ENCODE data around the gene CECR2. TPM values are rescaled to one million over a fixed set of nuclear protein-coding genes. Genes with fewer than 3 reads are reported as not detected.

CECR2 gene
- total RNA-seq, 2 experiments from 2014 or later, result 0.17 TPM; not detected in 1

DNA sequence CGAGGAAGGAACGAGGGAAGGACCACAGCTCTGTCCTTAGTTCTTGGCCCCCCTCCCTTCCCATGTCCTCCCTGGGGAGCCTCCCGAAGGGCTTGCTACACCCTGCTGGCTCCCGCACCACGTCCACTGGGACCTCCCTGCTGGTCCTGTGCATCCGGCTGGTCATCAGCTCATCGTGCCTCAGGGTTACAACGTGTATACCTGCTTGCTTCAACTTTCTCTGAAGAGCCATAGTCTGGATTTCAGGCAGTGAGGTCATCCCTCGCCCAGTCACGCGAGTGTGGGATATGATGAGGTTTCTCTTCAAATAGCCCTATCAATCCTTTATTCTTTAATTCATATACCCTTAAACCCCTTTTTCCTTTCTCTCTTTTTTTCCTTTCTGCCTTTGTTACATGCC lies 21.5 kb upstream of the CECR2 start:
- Mint-ChIP-seq H3K4me3 (no peak overlapping the region), H3K27ac (no peak overlapping the region), H3K9me3 (no peaks in the 10 kb centered on the region), H3K4me1 (ENCODE audit: low read depth) (no peaks in the 10 kb centered on the region), H3K36me3 (ENCODE audit: low read depth) (no peaks in the 10 kb centered on the region), H3K27me3 (ENCODE audit: low read depth) (peaks cover 3% of the 10 kb centered on the region)
- DNase-seq, result no peak
- CTCF ChIA-PET, result no interaction called here
- intact Hi-C loops (cut with micrococcal nuclease), result loop anchor here (2.0 kb wide), 1 partner anchor 21 kb away; the partner anchor contains the start of gene CECR2

DNA sequence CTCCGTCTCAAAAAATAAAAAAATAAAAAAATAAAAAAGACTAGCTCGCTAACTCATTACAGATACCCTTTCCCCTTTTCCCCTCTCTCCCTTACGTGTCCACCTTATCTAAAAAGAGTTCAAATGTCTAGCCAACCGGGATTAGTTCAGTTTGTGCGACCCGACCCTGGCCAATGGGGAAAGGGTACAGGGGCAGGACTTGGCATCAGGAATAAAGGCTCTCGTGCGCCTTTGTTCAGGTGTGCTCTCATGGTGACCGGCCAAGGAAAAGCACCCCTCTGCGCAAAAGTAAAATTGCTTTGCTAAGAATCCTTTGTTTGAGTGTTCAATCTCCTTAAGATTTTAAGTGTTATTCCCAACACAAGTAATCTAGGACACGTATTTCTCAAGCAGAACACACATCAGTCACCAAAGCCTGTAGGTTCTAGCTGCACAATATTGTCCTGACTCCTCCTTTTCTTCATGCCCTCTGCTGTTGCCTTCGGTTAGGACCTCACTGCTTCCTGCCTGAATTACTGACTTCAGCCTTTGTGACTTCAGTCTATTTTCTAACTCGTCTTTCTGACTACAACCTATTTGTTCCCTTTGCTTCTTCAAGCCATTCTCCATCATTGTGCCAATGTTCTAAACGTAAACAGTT lies 20.7 kb upstream of the CECR2 start:
- DNase-seq, result no peak
- intact Hi-C loops (cut with micrococcal nuclease), result loop anchor here (2.0 kb wide), 1 partner anchor 20 kb away; the partner anchor contains the start of gene CECR2
- H3K4me3 Mint-ChIP-seq, result no peak overlapping the region
- no peaks in the 10 kb centered on the region for H3K36me3 Mint-ChIP-seq (ENCODE audit: low read depth)
- CTCF ChIA-PET, result interaction anchor here (0.6 kb wide), 1 partner anchor 155 kb away, joined by 4 read pairs; no protein-coding TSS in a partner anchor
- no peak overlapping the region for H3K27ac Mint-ChIP-seq
- H3K4me1 Mint-ChIP-seq (ENCODE audit: low read depth), result no peaks in the 10 kb centered on the region
- H3K27me3 Mint-ChIP-seq (ENCODE audit: low read depth), result peaks cover 3% of the 10 kb centered on the region
- no peaks in the 10 kb centered on the region for H3K9me3 Mint-ChIP-seq

GRCh38 chr22:17349172-17349571 lies 20.1 kb upstream of the CECR2 start:
- no peaks in the 10 kb centered on the region for H3K4me1 Mint-ChIP-seq (ENCODE audit: low read depth)
- peaks cover 3% of the 10 kb centered on the region for H3K27me3 Mint-ChIP-seq (ENCODE audit: low read depth)
- no peaks in the 10 kb centered on the region for H3K36me3 Mint-ChIP-seq (ENCODE audit: low read depth)
- H3K9me3 Mint-ChIP-seq, result no peaks in the 10 kb centered on the region
- H3K27ac Mint-ChIP-seq, result no peak overlapping the region
- CTCF ChIA-PET, result interaction anchor here (0.6 kb wide), 1 partner anchor 155 kb away, joined by 4 read pairs; no protein-coding TSS in a partner anchor
- intact Hi-C loops (cut with micrococcal nuclease), result loop anchor here (2.0 kb wide), 1 partner anchor 20 kb away; the partner anchor contains the start of gene CECR2
- H3K4me3 Mint-ChIP-seq, result no peak overlapping the region
- DNase-seq, result no peak

- intact Hi-C loops (cut with micrococcal nuclease), result no loop called here
- Mint-ChIP-seq H3K27ac (no peak overlapping the region), H3K4me3 (no peak overlapping the region), H3K27me3 (ENCODE audit: low read depth) (peaks cover 3% of the 10 kb centered on the region), H3K36me3 (ENCODE audit: low read depth) (no peaks in the 10 kb centered on the region), H3K4me1 (ENCODE audit: low read depth) (no peaks in the 10 kb centered on the region), H3K9me3 (no peaks in the 10 kb centered on the region)
- CTCF ChIA-PET, result no interaction called here
- no peak for DNase-seq
Observed at GRCh38 chr22:17350292-17350691, 19.0 kb upstream of the CECR2 start.

DNA sequence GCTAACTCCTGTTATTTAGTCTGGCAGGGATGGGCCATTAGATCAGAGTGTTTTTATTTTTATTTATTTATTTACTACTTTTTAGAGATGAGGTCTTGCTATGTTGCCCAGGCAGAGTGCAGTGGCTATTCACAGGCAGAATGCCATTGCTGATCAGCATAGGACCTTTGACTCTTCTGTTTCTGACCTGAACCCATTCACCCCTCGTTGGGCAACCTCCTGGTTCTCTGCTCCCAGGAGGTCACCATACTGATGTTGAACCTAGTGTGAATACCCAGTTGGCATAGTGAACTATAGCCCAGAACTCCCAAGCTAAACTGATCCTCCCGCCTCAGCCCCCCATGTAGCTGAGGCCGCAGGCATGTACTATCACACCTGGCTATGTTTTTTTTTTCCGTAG lies 16.5 kb upstream of the CECR2 start:
- peaks cover 3% of the 10 kb centered on the region for H3K27me3 Mint-ChIP-seq (ENCODE audit: low read depth)
- CTCF ChIA-PET, result no interaction called here
- no peaks in the 10 kb centered on the region for H3K36me3 Mint-ChIP-seq (ENCODE audit: low read depth)
- no peaks in the 10 kb centered on the region for H3K4me1 Mint-ChIP-seq (ENCODE audit: low read depth)
- no peak overlapping the region for H3K4me3 Mint-ChIP-seq
- H3K9me3 Mint-ChIP-seq, result no peaks in the 10 kb centered on the region
- no peak for DNase-seq
- intact Hi-C loops (cut with micrococcal nuclease), result no loop called here
- no peak overlapping the region for H3K27ac Mint-ChIP-seq

GRCh38 chr22:17357688-17358087 lies 11.6 kb upstream of the CECR2 start:
- DNase-seq, result no peak
- intact Hi-C loops (cut with micrococcal nuclease), result no loop called here
- Mint-ChIP-seq H3K4me3 (no peak overlapping the region), H3K36me3 (ENCODE audit: low read depth) (no peaks in the 10 kb centered on the region), H3K27me3 (ENCODE audit: low read depth) (no peaks in the 10 kb centered on the region), H3K9me3 (no peaks in the 10 kb centered on the region), H3K4me1 (ENCODE audit: low read depth) (no peaks in the 10 kb centered on the region), H3K27ac (no peak overlapping the region)
- CTCF ChIA-PET, result no interaction called here

- no peaks in the 10 kb centered on the region for H3K4me1 Mint-ChIP-seq (ENCODE audit: low read depth)
- no peak overlapping the region for H3K4me3 Mint-ChIP-seq
- CTCF ChIA-PET, result no interaction called here
Observed at GRCh38 chr22:17358415-17358814, 10.8 kb upstream of the CECR2 start.

DNA sequence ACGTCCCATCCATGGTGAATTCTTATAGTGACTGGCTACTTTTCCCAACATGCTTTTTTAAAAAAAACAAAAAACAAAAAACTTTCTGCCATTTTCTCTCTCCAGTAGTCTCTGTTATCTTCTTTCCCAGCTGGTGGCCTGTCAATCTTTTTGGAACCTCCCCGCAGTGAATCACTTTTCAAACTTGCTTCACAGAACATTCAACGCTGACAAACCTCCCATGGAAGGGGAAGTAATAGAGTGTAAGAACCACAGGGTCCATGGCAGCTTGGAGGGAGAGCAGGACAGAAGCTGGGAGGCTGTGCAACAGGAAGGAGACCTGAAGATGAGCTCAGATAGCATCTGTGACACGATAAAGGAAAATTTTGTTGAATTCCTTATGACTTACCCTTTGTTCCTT lies 9.8 kb upstream of the CECR2 start:
- intact Hi-C loops (cut with micrococcal nuclease), result no loop called here
- H3K36me3 Mint-ChIP-seq (ENCODE audit: low read depth), result no peaks in the 10 kb centered on the region
- H3K4me3 Mint-ChIP-seq, result no peak overlapping the region
- no peaks in the 10 kb centered on the region for H3K9me3 Mint-ChIP-seq
- H3K4me1 Mint-ChIP-seq (ENCODE audit: low read depth), result no peaks in the 10 kb centered on the region
- no peak for DNase-seq
- no peak overlapping the region for H3K27ac Mint-ChIP-seq
- no peaks in the 10 kb centered on the region for H3K27me3 Mint-ChIP-seq (ENCODE audit: low read depth)
- CTCF ChIA-PET, result interaction anchor here (0.6 to 0.9 kb wide), 2 partner anchors 303 to 1935 kb away, joined by 3 read pairs; no protein-coding TSS in a partner anchor

More at GRCh38 chr22:17358415-17358814, 10.8 kb upstream of the CECR2 start:
- no peak for DNase-seq
- Mint-ChIP-seq H3K27ac (no peak overlapping the region), H3K36me3 (ENCODE audit: low read depth) (no peaks in the 10 kb centered on the region), H3K9me3 (no peaks in the 10 kb centered on the region), H3K27me3 (ENCODE audit: low read depth) (no peaks in the 10 kb centered on the region)
- intact Hi-C loops (cut with micrococcal nuclease), result no loop called here

- no peak overlapping the region for H3K27ac Mint-ChIP-seq
- H3K36me3 Mint-ChIP-seq (ENCODE audit: low read depth), result no peaks in the 10 kb centered on the region
- H3K4me1 Mint-ChIP-seq (ENCODE audit: low read depth), result peaks cover 22% of the 10 kb centered on the region
- peaks cover 35% of the 10 kb centered on the region for H3K27me3 Mint-ChIP-seq (ENCODE audit: low read depth)
- H3K4me3 Mint-ChIP-seq, result no peak overlapping the region
- CTCF ChIA-PET, result interaction anchor here (0.6 to 0.7 kb wide), 4 partner anchors 16 to 209 kb away, joined by 3 to 6 read pairs (median 4); no protein-coding TSS in a partner anchor
- intact Hi-C loops (cut with micrococcal nuclease), result loop anchor here (5.0 kb wide), 1 partner anchor 149 kb away; the partner anchor contains the start of gene ADA2
- no peak for DNase-seq
- no peaks in the 10 kb centered on the region for H3K9me3 Mint-ChIP-seq
Observed at GRCh38 chr22:17366329-17366728, 2.9 kb upstream of the CECR2 start.

- Mint-ChIP-seq H3K4me3 (no peak overlapping the region), H3K36me3 (ENCODE audit: low read depth) (no peaks in the 10 kb centered on the region), H3K4me1 (ENCODE audit: low read depth) (peaks cover 22% of the 10 kb centered on the region), H3K9me3 (no peaks in the 10 kb centered on the region), H3K27me3 (ENCODE audit: low read depth) (peaks cover 40% of the 10 kb centered on the region), H3K27ac (no peak overlapping the region)
- CTCF ChIA-PET, result interaction anchor here (0.6 to 0.7 kb wide), 2 partner anchors 59 to 394 kb away, joined by 3 read pairs; no protein-coding TSS in a partner anchor
- intact Hi-C loops (cut with micrococcal nuclease), result loop anchor here (1.0 to 5.0 kb wide), 2 partner anchors 134 to 150 kb away; partner anchors contain the start of gene ADA2
- peak; percentile 63 for DNase-seq
Observed at GRCh38 chr22:17366830-17367229, 2.4 kb upstream of the CECR2 start.

DNA sequence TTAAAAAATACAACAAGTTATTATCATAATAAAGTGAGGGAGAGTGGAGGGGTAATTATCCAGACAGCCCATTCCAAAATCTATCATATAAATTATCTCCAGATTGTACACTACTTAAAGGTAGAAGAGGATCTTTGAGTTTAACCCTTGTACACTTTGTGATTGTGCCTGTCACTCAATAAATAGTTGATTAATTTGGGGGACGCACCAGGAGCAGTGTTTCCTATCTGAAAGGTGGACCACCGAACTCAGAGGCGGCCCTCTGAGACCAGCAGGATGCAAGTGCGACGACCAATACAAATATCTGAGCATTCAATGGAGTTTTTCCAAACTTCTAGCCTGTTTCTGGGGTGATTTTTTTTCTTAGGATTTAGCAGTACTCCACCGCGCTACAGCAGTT lies 1.1 kb upstream of the CECR2 start:
- peak overlapping the region; percentile 66 for H3K4me3 Mint-ChIP-seq
- no peaks in the 10 kb centered on the region for H3K36me3 Mint-ChIP-seq (ENCODE audit: low read depth)
- CTCF ChIA-PET, result interaction anchor here (0.6 kb wide), 1 partner anchor 160 kb away, joined by 4 read pairs; no protein-coding TSS in a partner anchor
- H3K27ac Mint-ChIP-seq, result no peak overlapping the region
- H3K9me3 Mint-ChIP-seq, result no peaks in the 10 kb centered on the region
- H3K4me1 Mint-ChIP-seq (ENCODE audit: low read depth), result peaks cover 22% of the 10 kb centered on the region
- intact Hi-C loops (cut with micrococcal nuclease), result loop anchor here (2.0 to 5.0 kb wide), 2 partner anchors 19 to 151 kb away; partner anchors contain the start of gene ADA2
- H3K27me3 Mint-ChIP-seq (ENCODE audit: low read depth), result peaks cover 43% of the 10 kb centered on the region
- DNase-seq, result no peak

- intact Hi-C loops (cut with micrococcal nuclease), result loop anchor here (1.0 to 5.0 kb wide), 3 partner anchors 20 to 293 kb away; partner anchors contain the start of gene ADA2
- H3K27ac Mint-ChIP-seq, result no peak overlapping the region
- peak; percentile 8 for DNase-seq
- H3K4me3 Mint-ChIP-seq, result peak overlapping the region; percentile 66
- H3K9me3 Mint-ChIP-seq, result no peaks in the 10 kb centered on the region
- CTCF ChIA-PET, result no interaction called here
- H3K4me1 Mint-ChIP-seq (ENCODE audit: low read depth), result peaks cover 22% of the 10 kb centered on the region
- H3K36me3 Mint-ChIP-seq (ENCODE audit: low read depth), result no peaks in the 10 kb centered on the region
- H3K27me3 Mint-ChIP-seq (ENCODE audit: low read depth), result peaks cover 44% of the 10 kb centered on the region
Observed at GRCh38 chr22:17368554-17369438, 464 bp upstream of the CECR2 start.
